ENCODE measurements around the gene FAM181A.

Gene FAM181A

GRCh38 chr14:93926873-93927799 lies at the start of gene FAM181A:
FAM181A (plus strand) TSS chr14:93927344; CDS start chr14:93928286, 942 bp downstream.
- no peak for DNase-seq

GRCh38 chr14:93878212-93878611 lies 48.9 kb upstream of the FAM181A start:
- no peak for DNase-seq

- DNase-seq = no peak
Observed at GRCh38 chr14:93878871-93879270, 48.3 kb upstream of the FAM181A start.

- DNase-seq = no peak
Observed at GRCh38 chr14:93879362-93879983, 47.7 kb upstream of the FAM181A start.

GRCh38 chr14:93880021-93880820 lies 46.9 kb upstream of the FAM181A start:
- no peak for DNase-seq

GRCh38 chr14:93884950-93885349 lies 42.2 kb upstream of the FAM181A start:
- DNase-seq = no peak

- DNase-seq = no peak
Observed at GRCh38 chr14:93888995-93889394, 38.1 kb upstream of the FAM181A start.

- DNase-seq = no peak
Observed at GRCh38 chr14:93889739-93890483, 37.2 kb upstream of the FAM181A start.

- peak; percentile 3 for DNase-seq
Observed at GRCh38 chr14:93891756-93892504, 35.2 kb upstream of the FAM181A start.

GRCh38 chr14:93892505-93892839 lies 34.7 kb upstream of the FAM181A start:
- no peak for DNase-seq

GRCh38 chr14:93892923-93893558 lies 34.1 kb upstream of the FAM181A start:
- peak; percentile 31 for DNase-seq

- no peak for DNase-seq
Observed at GRCh38 chr14:93893661-93894261, 33.4 kb upstream of the FAM181A start.

- no peak for DNase-seq
Observed at GRCh38 chr14:93895023-93895604, 32.0 kb upstream of the FAM181A start.

- DNase-seq = no peak
Observed at GRCh38 chr14:93897476-93897845, 29.7 kb upstream of the FAM181A start.

- no peak for DNase-seq
Observed at GRCh38 chr14:93898081-93898611, 29.0 kb upstream of the FAM181A start.

GRCh38 chr14:93898731-93899130 lies 28.4 kb upstream of the FAM181A start:
- DNase-seq = no peak

GRCh38 chr14:93901813-93902212 lies 25.3 kb upstream of the FAM181A start:
- no peak for DNase-seq

- no peak for DNase-seq
Observed at GRCh38 chr14:93902619-93903307, 24.4 kb upstream of the FAM181A start.

GRCh38 chr14:93903342-93904184 lies 23.6 kb upstream of the FAM181A start:
- DNase-seq = no peak
